ENCODE measurements around the gene SAE1. TPM values are rescaled to one million over a fixed set of nuclear protein-coding genes. Genes with fewer than 3 reads are reported as not detected.

SAE1 gene
- total and polyA plus RNA-seq, 12 donors = 11.9 to 60.2 (median 45.5) TPM

DNA sequence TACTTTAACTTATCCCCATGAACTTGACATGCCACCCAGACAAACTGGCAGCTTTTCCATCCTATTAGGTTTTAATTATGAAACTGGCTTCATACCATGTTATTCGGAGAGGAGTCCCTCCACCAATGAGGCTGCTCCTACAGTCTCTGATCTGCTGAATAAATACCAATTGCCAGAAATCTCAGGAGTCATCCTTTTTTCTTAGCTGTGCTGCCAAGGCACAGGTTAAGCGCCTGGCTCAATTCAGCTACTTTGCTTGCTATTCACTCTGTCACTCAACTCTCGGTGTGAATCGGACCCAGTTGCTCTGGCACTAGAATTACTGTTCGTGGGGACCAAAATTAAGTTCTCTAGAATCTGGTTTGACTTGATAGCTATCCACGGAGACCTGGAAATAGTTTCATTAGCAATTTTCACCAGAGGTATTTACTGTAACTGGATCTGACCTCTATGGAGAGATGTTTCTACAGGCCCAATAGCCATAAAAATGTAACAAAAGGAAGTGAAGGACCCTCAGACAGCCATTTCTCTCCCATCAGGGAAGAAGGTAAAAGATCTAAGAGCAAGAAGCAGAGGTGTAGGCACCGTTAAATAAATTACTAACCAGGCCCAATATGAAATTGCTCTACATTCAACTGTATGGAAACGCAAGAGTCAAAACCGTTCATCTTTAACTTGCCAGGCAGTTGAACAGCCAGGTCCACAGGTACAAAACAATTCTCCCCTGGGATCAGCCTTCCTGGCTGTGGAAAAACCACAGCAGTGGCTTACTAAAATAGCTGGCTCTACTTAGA lies 22.5 kb upstream of the SAE1 start:
- ATAC-seq (no peak), DNase-seq (no peak)
- H3K4me3 ChIP-seq = peak overlapping the region in 1 of 10 donors; percentile 1
- H3K36me3 ChIP-seq = peaks cover 0 to 33% (median 0%) of the 10 kb centered on the region in 9 donors
- WGBS, 2 donors = 60 to 80% methylated on average over 9 of the region's 9 CpGs
- H3K27me3 ChIP-seq = no peaks in the 10 kb centered on the region
- TF ChIP-seq, protein P1, sequence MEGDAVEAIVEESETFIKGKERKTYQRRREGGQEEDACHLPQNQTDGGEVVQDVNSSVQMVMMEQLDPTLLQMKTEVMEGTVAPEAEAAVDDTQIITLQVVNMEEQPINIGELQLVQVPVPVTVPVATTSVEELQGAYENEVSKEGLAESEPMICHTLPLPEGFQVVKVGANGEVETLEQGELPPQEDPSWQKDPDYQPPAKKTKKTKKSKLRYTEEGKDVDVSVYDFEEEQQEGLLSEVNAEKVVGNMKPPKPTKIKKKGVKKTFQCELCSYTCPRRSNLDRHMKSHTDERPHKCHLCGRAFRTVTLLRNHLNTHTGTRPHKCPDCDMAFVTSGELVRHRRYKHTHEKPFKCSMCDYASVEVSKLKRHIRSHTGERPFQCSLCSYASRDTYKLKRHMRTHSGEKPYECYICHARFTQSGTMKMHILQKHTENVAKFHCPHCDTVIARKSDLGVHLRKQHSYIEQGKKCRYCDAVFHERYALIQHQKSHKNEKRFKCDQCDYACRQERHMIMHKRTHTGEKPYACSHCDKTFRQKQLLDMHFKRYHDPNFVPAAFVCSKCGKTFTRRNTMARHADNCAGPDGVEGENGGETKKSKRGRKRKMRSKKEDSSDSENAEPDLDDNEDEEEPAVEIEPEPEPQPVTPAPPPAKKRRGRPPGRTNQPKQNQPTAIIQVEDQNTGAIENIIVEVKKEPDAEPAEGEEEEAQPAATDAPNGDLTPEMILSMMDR (IDR thresholded peaks at IDR 0.05) = no peak
- peak overlapping the region; percentile 39 to 100 (median 100) for H3K27ac ChIP-seq
- no peaks in the 10 kb centered on the region for H3K9me3 ChIP-seq
- intact Hi-C loops (cut with DNase I) = loop anchor here in 1 of 10 donors (10.0 kb wide), 1 partner anchor 253 kb away; the partner anchor contains the start of gene AP2S1
- H3K4me1 ChIP-seq = peaks cover 6 to 78% (median 59%) of the 10 kb centered on the region in 9 donors

DNA sequence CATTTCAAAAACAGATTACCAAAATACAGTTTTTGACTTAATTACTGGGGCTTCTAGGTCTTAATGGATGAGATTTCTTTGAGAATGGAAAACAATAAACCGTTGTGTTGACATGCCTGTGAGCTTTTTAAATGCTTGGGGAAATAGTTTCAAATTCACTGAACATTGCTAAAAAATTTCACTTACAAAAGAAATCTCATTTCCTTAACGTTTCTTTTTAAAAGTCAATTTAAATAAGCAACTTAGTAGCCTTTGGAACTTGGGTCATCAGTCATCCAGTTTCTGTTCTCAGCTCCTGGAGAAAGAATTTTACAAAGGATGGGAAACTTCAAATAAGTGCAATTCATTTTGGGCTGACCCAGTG lies 21.5 kb upstream of the SAE1 start:
- TF ChIP-seq, protein P1 (IDR thresholded peaks at IDR 0.05) = no peak
- Histone ChIP-seq H3K4me3 (peak overlapping the region in 6 of 10 donors; percentile 77 to 86 (median 82)), H3K9me3 (no peaks in the 10 kb centered on the region), H3K27me3 (no peaks in the 10 kb centered on the region), H3K36me3 (peaks cover 0 to 29% (median 0%) of the 10 kb centered on the region in 9 donors), H3K27ac (peak overlapping the region in 9 of 10 donors; percentile 99 to 100 (median 100)), H3K4me1 (peaks cover 6 to 77% (median 62%) of the 10 kb centered on the region in 9 donors)
- 51 to 55% methylated on average over 2 of the region's 2 CpGs for WGBS, 2 donors
- DNase-seq (no peak), ATAC-seq (no peak)
- intact Hi-C loops (cut with DNase I) = loop anchor here in 1 of 10 donors (10.0 kb wide), 1 partner anchor 254 kb away; the partner anchor contains the start of gene AP2S1

DNA sequence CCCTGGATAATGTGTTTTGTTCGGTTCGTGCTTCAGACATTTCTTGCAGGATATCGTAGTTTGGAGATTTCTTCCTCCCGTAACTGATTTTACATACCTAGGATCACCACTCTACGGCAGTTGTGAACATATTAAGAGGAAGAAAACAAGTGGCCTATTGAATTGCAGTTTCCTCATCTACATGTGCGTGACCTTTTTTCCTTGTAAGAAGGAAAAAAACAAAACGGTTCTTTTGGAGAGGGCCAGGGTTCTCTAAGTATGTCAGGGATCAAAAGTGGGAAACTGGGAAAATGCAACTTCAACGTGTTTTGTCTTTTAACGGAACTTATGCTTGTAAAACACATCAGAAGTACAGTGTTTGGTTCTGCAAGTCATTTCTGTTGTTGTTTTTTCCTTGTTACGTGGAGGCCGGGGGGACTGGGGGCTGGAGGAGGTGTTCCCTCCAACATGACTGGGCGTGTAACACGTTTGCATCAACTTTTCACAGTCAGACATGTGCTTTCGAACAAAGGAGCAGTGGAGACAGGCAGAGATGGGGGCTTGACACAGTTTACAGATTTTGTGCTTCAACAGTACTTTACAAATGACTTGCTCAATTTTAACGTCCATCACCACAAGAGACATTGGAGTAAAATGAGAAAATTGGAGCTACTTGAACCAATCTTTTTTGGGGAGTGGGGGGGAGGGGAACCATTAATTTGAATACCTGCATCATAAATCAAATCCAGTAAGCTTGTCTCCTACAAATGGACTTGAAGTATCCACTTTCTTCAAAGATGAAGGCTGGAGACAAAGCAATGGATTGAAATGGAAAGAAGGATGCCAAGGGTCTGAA lies 20.9 kb upstream of the SAE1 start:
- DNase-seq = no peak
- TF ChIP-seq, protein P1 (IDR thresholded peaks at IDR 0.05) = no peak

DNA sequence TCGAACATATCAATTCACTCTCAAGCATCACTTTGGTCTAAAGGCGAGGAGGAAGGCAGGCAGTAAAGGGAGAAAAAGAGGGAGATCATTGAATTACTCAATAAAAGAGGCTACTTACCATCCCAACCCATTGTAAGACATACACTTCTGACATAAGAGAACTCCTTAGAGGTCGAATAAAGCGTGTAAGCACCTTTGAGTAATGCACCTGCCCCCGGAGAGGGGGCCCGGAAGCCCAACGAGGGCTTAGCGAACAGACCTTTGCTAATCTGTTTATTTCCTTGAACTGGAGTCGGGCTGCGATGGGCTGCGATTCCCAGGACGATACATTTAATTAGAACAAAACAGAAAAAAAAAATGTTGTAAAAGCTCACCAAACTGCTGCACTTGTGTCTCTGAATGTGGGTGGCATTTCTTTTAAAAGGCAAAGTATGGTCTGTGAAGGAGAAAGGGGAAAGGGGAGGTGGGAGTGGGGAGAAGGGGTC lies 20.1 kb upstream of the SAE1 start:
- TF ChIP-seq, protein P1 (IDR thresholded peaks at IDR 0.05) = no peak
- Histone ChIP-seq H3K27me3 (no peaks in the 10 kb centered on the region), H3K4me1 (peaks cover 6 to 64% (median 55%) of the 10 kb centered on the region in 9 donors), H3K27ac (peak overlapping the region; percentile 99 to 100 (median 100)), H3K9me3 (no peaks in the 10 kb centered on the region), H3K36me3 (peaks cover 0 to 15% (median 0%) of the 10 kb centered on the region in 9 donors), H3K4me3 (peak overlapping the region; percentile 77 to 97 (median 82))
- intact Hi-C loops (cut with DNase I) = loop anchor here in 6 of 10 donors (5.0 to 10.0 kb wide), 4 partner anchors 63 to 258 kb away; partner anchors contain the start of genes AP2S1 (in 5 of the 6) and TMEM160 (in 1 of the 6)
- no peak for ATAC-seq
- WGBS, 2 donors = 12 to 19% methylated on average over 12 of the region's 12 CpGs
- DNase-seq = no peak

More for the DNA sequence above, 20.9 kb upstream of the SAE1 start:
- WGBS, 2 donors = 28 to 43% methylated on average over 15 of the region's 15 CpGs
- Histone ChIP-seq H3K9me3 (no peaks in the 10 kb centered on the region), H3K27ac (peak overlapping the region; percentile 99 to 100 (median 100)), H3K36me3 (peaks cover 0 to 23% (median 0%) of the 10 kb centered on the region in 9 donors), H3K4me3 (peak overlapping the region in 9 of 10 donors; percentile 77 to 97 (median 82)), H3K4me1 (peaks cover 6 to 72% (median 63%) of the 10 kb centered on the region in 9 donors), H3K27me3 (no peaks in the 10 kb centered on the region)
- intact Hi-C loops (cut with DNase I) = loop anchor here in 7 of 10 donors (5.0 to 10.0 kb wide), 4 partner anchors 62 to 257 kb away; partner anchors contain the start of genes AP2S1 (in 6 of the 7) and TMEM160 (in 1 of the 7)
- ATAC-seq = no peak

Measured in heart right ventricle (tissue), 16 donors.